ENCODE results near the gene ADGRB3.

DNA sequence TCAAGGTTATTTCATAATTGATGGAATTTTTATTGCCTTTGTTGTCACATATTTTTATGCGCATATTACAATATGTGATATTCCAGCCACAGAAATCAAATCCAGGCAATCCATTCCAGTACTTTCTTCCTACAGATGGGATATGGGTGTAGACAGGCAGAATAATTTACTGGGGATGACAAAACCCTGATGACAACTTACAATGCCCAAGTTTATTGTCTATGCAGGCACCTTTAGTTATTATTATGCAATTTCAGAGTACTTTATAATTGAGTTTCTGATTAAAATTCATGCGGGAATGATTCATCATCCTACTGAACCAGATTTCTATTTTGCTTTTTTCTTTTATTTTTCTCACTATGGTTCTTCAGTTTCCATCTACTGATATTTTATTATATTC is 803.0 kb downstream of the ADGRB3 start:
- TF ChIP-seq, protein P1, sequence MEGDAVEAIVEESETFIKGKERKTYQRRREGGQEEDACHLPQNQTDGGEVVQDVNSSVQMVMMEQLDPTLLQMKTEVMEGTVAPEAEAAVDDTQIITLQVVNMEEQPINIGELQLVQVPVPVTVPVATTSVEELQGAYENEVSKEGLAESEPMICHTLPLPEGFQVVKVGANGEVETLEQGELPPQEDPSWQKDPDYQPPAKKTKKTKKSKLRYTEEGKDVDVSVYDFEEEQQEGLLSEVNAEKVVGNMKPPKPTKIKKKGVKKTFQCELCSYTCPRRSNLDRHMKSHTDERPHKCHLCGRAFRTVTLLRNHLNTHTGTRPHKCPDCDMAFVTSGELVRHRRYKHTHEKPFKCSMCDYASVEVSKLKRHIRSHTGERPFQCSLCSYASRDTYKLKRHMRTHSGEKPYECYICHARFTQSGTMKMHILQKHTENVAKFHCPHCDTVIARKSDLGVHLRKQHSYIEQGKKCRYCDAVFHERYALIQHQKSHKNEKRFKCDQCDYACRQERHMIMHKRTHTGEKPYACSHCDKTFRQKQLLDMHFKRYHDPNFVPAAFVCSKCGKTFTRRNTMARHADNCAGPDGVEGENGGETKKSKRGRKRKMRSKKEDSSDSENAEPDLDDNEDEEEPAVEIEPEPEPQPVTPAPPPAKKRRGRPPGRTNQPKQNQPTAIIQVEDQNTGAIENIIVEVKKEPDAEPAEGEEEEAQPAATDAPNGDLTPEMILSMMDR (IDR thresholded peaks at IDR 0.05; ENCODE audit: low read length): no peak
- no peak for TF ChIP-seq EZH2 (IDR thresholded peaks at IDR 0.05; ENCODE audit: borderline replicate concordance, low read length)
